Chondrocyte (in vitro differentiated cells): Measurements from ENCODE around the gene MEPE. TPM values are rescaled to one million over a fixed set of nuclear protein-coding genes. Genes with fewer than 3 reads are reported as not detected.

ENCODE experiments used
- total RNA-seq: library from RNA; stranded (reverse); gene quantifications from 3 replicates; pipeline ENCODE4 v1.2.1, GENCODE V29; 2021

Gene MEPE
- total RNA-seq, 1 donor from 2014 or later = not detected

Other genes with a start within 250 kb of the MEPE start
- gene DSPP, start 224.4 kb upstream of the MEPE start, total RNA-seq = not detected in 3 replicates
- gene DMP1, start 182.7 kb upstream of the MEPE start, total RNA-seq = not detected in 3 replicates
- 0.90 to 0.95 TPM in 2 of 3 replicates, not detected in the other for gene IBSP, start 33.4 kb upstream of the MEPE start, total RNA-seq
- 13.5 to 16.0 TPM (median 15.7 TPM) in 3 replicates for gene SPP1, start 142.7 kb downstream of the MEPE start, total RNA-seq
- gene PKD2, start 174.7 kb downstream of the MEPE start, total RNA-seq = 69.7 to 71.7 TPM (median 69.8 TPM) in 3 replicates